CD4-positive, alpha-beta T cell treated with Interleukin-10 for 1 hour (primary cell): ENCODE results near the gene ROBO1.

Experiments used
- DNase-seq: peaks from one replicate; pipeline ENCODE4 v3.0.0-alpha.2; 2020

Gene ROBO1

GRCh38 chr3:78858910-78859309 is 908.9 kb downstream of the ROBO1 start:
- no peak for DNase-seq

GRCh38 chr3:78858174-78858573 is 909.6 kb downstream of the ROBO1 start:
- no peak for DNase-seq

- DNase-seq: no peak
These were observed 910.2 kb downstream of the ROBO1 start for GRCh38 chr3:78857494-78858111.

DNA sequence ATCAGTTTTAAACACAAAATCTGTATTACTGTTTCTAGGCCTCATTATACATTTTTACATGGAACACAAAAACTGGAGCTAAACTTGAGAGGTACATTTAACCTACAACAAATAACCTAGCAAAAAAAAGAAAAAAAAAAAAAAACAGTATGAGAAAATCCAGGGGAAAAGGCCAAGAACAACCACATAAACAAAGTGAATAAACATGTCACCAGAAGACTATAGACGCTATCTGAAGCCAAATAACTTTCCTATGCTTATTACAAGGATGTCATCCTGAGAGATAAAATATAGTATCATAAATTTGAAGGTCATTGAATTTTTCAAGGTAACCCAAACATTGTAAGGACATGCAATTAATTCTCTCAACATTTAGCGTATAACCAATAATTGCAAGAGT is 911.6 kb downstream of the ROBO1 start:
- no peak for DNase-seq

DNA sequence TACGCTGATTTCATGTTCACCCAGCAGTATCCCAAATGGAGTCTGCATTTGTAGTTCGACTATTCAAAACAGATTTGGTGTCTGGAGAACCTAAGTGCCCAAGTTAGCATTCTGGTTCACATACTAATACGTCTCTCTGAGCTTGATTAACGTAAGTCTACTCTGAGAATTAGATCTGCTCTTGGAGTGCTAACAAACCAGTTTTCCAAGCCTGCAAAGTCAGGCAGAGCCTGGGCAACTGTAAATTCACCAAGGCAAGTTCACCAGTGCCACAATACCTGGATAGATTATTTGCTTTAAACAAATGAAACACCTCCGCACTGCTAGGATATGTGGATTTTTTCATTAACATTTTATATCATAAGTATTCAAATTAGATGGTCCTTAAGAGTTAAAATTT is 912.6 kb downstream of the ROBO1 start:
- DNase-seq: no peak

- DNase-seq: no peak
These were observed 919.2 kb downstream of the ROBO1 start for GRCh38 chr3:78848392-78849288.

- no peak for DNase-seq
These were observed 920.2 kb downstream of the ROBO1 start for GRCh38 chr3:78847603-78848002.

GRCh38 chr3:78847203-78847602 is 920.6 kb downstream of the ROBO1 start:
- no peak for DNase-seq

GRCh38 chr3:78846718-78847117 is 921.1 kb downstream of the ROBO1 start:
- no peak for DNase-seq

DNA sequence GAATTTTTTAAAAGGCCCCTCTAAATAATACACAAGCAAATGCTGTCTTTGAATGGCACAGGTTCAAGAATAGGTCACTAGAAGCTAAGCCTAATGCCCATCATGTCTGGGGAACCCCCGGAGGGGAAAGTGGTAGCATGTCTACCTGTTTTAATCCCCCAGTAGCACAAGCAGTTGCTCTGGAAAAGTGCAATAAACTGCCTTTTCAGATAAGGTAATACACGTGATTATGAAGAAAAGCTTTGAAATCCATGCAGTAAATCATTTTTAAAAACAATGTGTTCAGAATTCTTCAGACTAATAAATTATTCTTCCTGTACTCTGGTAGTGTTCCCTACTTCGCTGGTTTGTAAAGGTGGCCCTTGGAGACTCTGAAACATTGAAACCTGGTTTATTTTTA is 922.2 kb downstream of the ROBO1 start:
- no peak for DNase-seq

- DNase-seq: no peak
These were observed 923.5 kb downstream of the ROBO1 start for GRCh38 chr3:78844307-78844706.

GRCh38 chr3:78839693-78840092 is 928.1 kb downstream of the ROBO1 start:
- no peak for DNase-seq

DNA sequence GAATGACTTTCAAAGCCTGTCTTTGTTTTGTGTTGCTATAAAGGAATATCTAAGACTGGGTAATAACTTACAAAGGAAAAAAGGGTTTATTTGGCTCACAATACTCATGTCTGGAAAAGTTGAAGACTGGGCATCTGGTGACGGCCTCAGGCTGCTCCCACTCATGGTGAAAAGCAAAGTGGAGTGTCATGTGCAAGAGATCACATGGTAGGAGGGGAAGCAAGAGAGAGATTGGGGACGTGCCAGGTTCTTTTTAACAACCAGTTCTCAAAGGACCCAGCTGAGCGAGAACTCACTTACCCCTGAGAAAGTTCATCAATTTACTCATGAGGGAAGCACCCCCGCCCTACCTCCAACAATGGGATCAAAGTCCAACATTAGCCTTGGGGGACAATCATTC is 929.4 kb downstream of the ROBO1 start:
- no peak for DNase-seq

GRCh38 chr3:78834910-78835309 is 932.9 kb downstream of the ROBO1 start:
- DNase-seq: no peak

GRCh38 chr3:78832785-78833204 is 935.0 kb downstream of the ROBO1 start:
- DNase-seq: no peak

DNA sequence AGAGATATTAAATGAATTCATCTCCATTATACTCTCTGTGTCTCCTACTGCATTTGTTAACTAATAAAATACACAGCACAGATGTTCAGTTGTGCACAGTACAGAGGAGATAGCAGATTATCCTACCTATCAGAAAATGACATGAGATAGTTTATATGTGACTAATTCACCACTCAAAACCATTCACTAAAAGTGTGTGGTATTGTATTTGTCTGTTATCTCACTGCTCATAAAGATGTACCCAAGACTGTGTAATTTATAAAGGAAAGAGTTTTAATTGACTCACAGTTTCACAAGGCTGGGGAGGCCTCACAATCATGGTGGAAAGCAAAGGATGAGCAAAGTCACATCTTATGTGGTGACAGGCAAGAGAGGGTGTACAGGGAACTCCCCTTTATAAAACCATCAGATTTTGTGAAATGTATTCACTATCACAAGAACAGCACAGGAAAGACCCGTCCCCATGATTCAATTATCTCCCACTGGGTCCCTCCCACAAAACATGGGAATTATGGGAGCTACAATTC is 936.3 kb downstream of the ROBO1 start:
- DNase-seq: no peak

DNA sequence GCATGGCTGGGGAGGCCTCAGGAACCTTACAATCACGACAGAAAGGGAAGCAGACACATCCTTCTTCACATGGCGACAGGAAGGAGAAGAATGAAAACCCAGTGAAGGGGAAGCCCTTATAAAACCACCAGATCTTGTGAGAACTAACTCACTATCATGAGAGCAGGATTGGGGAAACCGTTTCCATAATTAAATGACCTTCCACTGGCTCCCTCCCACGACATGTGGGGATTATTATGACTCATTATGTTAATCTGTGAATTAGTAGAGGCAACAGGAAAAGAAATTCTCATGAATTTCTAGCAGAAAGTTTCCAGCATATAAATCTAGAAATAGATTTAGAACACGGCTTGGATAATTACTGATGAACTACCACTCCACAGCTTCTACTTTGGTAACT is 937.3 kb downstream of the ROBO1 start:
- no peak for DNase-seq

- DNase-seq: no peak
These were observed 940.2 kb downstream of the ROBO1 start for GRCh38 chr3:78827618-78828017.

DNA sequence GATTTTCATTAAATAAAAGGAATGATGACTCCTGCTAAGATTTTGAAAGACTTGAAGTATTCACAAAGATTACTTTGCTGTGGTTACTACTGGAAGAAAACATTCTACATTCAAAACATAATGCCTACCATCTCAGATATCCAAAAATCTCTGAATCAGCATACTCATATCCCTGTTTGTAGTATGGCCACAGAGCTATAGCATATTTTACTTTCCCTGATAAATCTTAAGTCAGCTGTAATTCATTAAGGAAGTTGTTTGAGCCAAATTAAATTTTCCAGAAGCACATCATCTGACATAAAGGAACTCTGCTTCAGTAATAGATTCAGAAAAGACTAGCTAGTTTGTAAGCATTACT is 942.0 kb downstream of the ROBO1 start:
- no peak for DNase-seq

GRCh38 chr3:78825118-78825857 is 942.5 kb downstream of the ROBO1 start:
- no peak for DNase-seq

GRCh38 chr3:78823859-78824258 is 943.9 kb downstream of the ROBO1 start:
- no peak for DNase-seq

- no peak for DNase-seq
These were observed 944.4 kb downstream of the ROBO1 start for GRCh38 chr3:78823434-78823833.

DNA sequence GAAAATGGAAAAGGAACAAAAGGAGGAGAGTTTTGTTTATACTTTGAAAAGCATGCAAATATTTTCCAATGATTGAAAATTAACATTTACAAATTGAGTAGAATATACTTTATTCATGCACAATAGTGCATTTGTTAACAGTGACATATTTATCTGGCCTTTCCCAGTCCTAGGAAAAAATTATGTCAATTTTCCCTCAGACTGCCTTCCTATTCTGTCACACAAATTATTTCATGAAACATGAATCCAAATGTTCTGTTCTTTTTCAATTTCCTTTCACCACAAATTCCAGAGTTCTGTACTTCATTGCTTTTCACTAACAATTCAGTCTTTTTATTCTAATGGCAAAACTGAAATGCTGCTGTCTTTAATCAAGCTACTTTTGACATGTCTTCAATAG is 945.1 kb downstream of the ROBO1 start:
- DNase-seq: no peak

- DNase-seq: no peak
These were observed 947.3 kb downstream of the ROBO1 start for GRCh38 chr3:78820542-78820941.
